Measurements from ENCODE around the gene TYW5. TPM values are rescaled to one million over a fixed set of nuclear protein-coding genes. Genes with fewer than 3 reads are reported as not detected.

TYW5 gene
- total RNA-seq, 4 donors from 2014 or later = 9.0 to 18.9 (median 11.1) TPM

- WGBS, 2 donors = 93 to 98% methylated on average over 3 of the region's 3 CpGs
Observed at GRCh38 chr2:199997296-199997695, 42.0 kb upstream of the TYW5 start.

GRCh38 chr2:199994896-199995295, 39.6 kb upstream of the TYW5 start:
- H3K36me3 ChIP-seq = no peaks in the 10 kb centered on the region
- WGBS, 2 donors = 80 to 85% methylated on average over 2 of the region's 2 CpGs
- H3K4me3 ChIP-seq (replicated peaks in 1 of 3) = no peak overlapping the region
- TF ChIP-seq CTCF (IDR thresholded peaks at IDR 0.05) (no peak), POLR2A (IDR thresholded peaks at IDR 0.05) (no peak)
- H3K27ac ChIP-seq = no peak overlapping the region
- no peaks in the 10 kb centered on the region for H3K27me3 ChIP-seq
- no peaks in the 10 kb centered on the region for H3K9me3 ChIP-seq
- intact Hi-C loops (cut with DNase I) = no loop called here
- no peak for DNase-seq
- no peaks in the 10 kb centered on the region for H3K4me1 ChIP-seq

More at GRCh38 chr2:199997296-199997695, 42.0 kb upstream of the TYW5 start:
- Histone ChIP-seq H3K27me3 (no peaks in the 10 kb centered on the region), H3K9me3 (no peaks in the 10 kb centered on the region), H3K27ac (no peak overlapping the region), H3K4me3 (replicated peaks in 1 of 3) (no peak overlapping the region), H3K36me3 (no peaks in the 10 kb centered on the region), H3K4me1 (no peaks in the 10 kb centered on the region)
- no peak for DNase-seq
- TF ChIP-seq POLR2A (IDR thresholded peaks at IDR 0.05) (no peak), CTCF (IDR thresholded peaks at IDR 0.05) (no peak)
- intact Hi-C loops (cut with DNase I) = no loop called here

GRCh38 chr2:199994371-199994770, 39.1 kb upstream of the TYW5 start:
- no peaks in the 10 kb centered on the region for H3K27me3 ChIP-seq
- 56 to 81% methylated on average over 3 of the region's 3 CpGs for WGBS, 2 donors
- no peak for DNase-seq
- no peaks in the 10 kb centered on the region for H3K36me3 ChIP-seq
- no peak for TF ChIP-seq POLR2A (IDR thresholded peaks at IDR 0.05)
- TF ChIP-seq CTCF (IDR thresholded peaks at IDR 0.05) = no peak
- intact Hi-C loops (cut with DNase I) = no loop called here
- no peaks in the 10 kb centered on the region for H3K4me1 ChIP-seq
- H3K9me3 ChIP-seq = no peaks in the 10 kb centered on the region
- no peak overlapping the region for H3K4me3 ChIP-seq (replicated peaks in 1 of 3)
- H3K27ac ChIP-seq = no peak overlapping the region

- no peaks in the 10 kb centered on the region for H3K4me1 ChIP-seq
- H3K9me3 ChIP-seq = no peaks in the 10 kb centered on the region
- H3K27ac ChIP-seq = no peak overlapping the region
- WGBS, 2 donors = 94 to 97% methylated on average over 3 of the region's 3 CpGs
- TF ChIP-seq CTCF (IDR thresholded peaks at IDR 0.05) = no peak
- no peak for TF ChIP-seq POLR2A (IDR thresholded peaks at IDR 0.05)
- H3K4me3 ChIP-seq (replicated peaks in 1 of 3) = no peak overlapping the region
- intact Hi-C loops (cut with DNase I) = no loop called here
- DNase-seq = no peak
- H3K27me3 ChIP-seq = no peaks in the 10 kb centered on the region
- no peaks in the 10 kb centered on the region for H3K36me3 ChIP-seq
Observed at GRCh38 chr2:199992296-199992695, 37.0 kb upstream of the TYW5 start.

- 93 to 96% methylated on average over 2 of the region's 2 CpGs for WGBS, 2 donors
- Histone ChIP-seq H3K4me3 (replicated peaks in 1 of 3) (no peak overlapping the region), H3K4me1 (no peaks in the 10 kb centered on the region), H3K9me3 (no peaks in the 10 kb centered on the region), H3K27me3 (no peaks in the 10 kb centered on the region), H3K27ac (no peak overlapping the region), H3K36me3 (no peaks in the 10 kb centered on the region)
- TF ChIP-seq POLR2A (IDR thresholded peaks at IDR 0.05) (no peak), CTCF (IDR thresholded peaks at IDR 0.05) (no peak)
- intact Hi-C loops (cut with DNase I) = no loop called here
- no peak for DNase-seq
Observed at GRCh38 chr2:199991691-199992090, 36.4 kb upstream of the TYW5 start.
